Stimulated activated CD8-positive, alpha-beta memory T cell treated with anti-CD3 and anti-CD28 coated beads, Interleukin-4, amount 100 ng/mL, for 48 hours (primary cell): ENCODE measurements around the gene RING1.

Experiments
- DNase-seq: peaks from one replicate; pipeline ENCODE4 v3.0.0-alpha.2; 2020

RING1 gene

GRCh38 chr6:33193619-33194018 is 14.7 kb upstream of the RING1 start:
- DNase-seq, result no peak

DNA sequence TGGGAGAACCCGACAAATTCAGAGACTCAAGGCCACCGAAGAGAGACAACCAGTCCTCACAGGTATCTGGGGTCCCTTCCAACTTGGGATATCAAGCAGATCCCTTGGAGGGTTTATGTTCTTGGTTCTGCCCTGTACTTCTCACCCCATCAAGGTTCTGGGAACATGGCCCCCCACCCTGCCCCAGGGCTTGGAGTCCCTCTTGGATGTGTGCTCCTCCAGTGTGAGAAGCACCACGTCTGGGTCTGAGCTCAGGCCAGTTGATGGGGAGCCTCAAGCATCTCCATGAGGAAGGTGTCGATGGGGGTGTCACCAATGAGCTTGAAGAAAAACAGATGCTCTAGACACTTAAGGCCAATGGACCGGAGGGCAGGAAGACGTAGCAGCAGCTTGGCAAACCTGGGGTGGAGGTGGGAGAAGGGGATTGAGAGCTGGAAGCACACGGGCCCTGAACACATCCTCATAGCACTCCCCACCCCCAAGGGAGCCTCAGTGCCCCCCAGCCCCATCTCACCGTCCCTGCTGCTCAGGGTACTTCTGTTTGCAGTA is 13.8 kb upstream of the RING1 start:
- DNase-seq, result no peak

- no peak for DNase-seq
Measured at GRCh38 chr6:33195304-33196165, 12.8 kb upstream of the RING1 start.

GRCh38 chr6:33197431-33198048 is 10.8 kb upstream of the RING1 start:
- DNase-seq, result no peak

GRCh38 chr6:33198159-33198852 is 10.0 kb upstream of the RING1 start:
- no peak for DNase-seq

DNA sequence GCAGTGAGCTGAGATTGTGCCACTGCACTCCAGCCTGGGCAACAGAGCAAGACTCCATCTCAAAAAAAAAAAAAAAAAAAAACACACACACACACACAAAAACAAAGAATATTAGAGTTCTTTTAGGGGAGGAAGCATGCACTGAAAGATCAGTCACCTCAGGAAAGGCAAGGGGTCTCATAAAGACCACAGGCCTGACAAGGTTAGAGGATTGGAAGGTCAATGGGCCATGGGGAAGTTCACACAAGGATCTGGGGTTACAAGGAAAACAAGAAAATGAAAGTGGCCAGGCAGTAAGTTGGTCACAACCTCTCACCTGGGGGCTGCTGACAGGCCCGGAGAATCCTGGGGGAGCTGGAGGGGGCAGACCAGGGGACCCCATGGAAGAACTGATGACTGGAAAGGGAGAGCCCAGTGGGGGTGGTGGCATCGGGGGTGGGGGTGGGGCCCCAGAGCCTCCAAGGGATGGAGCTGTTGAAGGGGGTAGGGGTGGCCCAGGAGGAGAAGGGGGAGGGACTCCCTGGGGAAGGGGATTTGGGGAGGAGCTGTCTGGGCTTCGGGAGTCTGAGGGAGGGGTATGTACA is 9.4 kb upstream of the RING1 start:
- DNase-seq, result no peak

DNA sequence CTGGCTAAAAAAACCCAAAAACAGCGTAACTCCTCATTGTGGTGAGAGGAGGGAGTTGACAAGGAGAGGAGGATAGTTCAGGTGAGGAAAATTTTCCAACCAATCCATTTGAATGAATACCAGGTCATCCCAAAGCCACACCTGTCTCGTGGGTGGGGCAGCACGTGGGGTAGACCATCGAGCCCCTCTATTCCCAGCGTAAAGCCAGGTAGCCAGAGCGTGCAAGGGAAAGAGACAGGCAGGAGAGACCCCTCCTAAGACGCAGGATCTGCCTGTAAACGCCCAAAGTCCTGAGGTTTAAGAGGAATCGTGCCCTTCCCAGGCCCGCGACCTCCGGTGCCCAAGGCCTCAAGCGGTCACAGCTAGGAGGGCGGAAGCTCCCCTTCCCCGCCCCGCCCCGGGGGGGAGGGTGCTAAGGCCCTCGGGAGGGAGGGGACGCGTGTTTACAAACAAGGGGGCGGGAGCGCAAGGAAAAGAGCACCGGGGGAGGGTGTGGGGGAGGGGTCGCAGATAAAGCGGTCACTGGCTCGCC is 8.5 kb upstream of the RING1 start:
- DNase-seq, result peak; percentile 84

GRCh38 chr6:33200219-33201146 is 7.8 kb upstream of the RING1 start, which contains the start of the genes RXRB and SLC39A7:
Gene RXRB (minus strand): TSS chr6:33200665. CDS start chr6:33200476, 189 bp downstream.
Gene SLC39A7 (plus strand): TSS chr6:33200867. CDS start chr6:33201246, 379 bp downstream.
- peak; percentile 99 for DNase-seq

- no peak for DNase-seq
Measured at GRCh38 chr6:33201147-33201545, 7.2 kb upstream of the RING1 start.

- no peak for DNase-seq
Measured at GRCh38 chr6:33201935-33202334, 6.4 kb upstream of the RING1 start.

- no peak for DNase-seq
Measured at GRCh38 chr6:33202799-33203198, 5.5 kb upstream of the RING1 start.

DNA sequence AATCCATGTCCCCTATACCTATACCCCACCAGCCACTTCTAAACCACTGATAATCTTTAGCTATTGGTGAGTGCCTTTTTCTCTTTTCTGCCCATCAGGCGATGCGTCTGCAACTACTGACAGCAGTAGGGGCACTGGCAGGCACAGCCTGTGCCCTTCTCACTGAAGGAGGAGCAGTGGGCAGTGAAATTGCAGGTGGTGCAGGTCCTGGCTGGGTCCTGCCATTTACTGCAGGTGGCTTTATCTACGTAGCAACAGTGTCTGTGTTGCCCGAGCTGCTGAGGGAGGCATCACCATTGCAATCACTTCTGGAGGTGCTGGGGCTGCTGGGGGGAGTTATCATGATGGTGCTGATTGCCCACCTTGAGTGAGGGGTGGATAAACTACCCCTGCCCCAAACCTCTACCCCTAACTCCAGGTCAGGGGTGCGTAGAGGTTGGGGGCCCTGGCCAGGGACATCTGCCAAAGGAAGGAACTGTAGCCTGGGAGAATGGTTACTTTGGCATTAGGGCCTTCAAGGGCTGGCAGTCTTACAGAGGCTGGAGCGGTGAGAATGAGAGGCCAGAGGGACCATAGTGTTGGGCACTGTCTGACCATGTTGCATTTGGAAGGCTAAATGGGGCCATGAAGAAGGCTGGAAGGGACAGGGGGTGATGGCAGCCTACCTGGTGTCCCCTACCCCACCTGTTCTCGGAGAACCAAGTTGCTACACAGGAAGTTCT is 4.7 kb upstream of the RING1 start:
- no peak for DNase-seq

- DNase-seq, result no peak
Measured at GRCh38 chr6:33204165-33204414, 4.2 kb upstream of the RING1 start.

GRCh38 chr6:33204415-33205190 is 3.7 kb upstream of the RING1 start, which contains the start of gene HSD17B8:
Gene HSD17B8 (plus strand): TSS chr6:33204655. CDS start chr6:33204669, 14 bp downstream.
- DNase-seq, result peak; percentile 97

DNA sequence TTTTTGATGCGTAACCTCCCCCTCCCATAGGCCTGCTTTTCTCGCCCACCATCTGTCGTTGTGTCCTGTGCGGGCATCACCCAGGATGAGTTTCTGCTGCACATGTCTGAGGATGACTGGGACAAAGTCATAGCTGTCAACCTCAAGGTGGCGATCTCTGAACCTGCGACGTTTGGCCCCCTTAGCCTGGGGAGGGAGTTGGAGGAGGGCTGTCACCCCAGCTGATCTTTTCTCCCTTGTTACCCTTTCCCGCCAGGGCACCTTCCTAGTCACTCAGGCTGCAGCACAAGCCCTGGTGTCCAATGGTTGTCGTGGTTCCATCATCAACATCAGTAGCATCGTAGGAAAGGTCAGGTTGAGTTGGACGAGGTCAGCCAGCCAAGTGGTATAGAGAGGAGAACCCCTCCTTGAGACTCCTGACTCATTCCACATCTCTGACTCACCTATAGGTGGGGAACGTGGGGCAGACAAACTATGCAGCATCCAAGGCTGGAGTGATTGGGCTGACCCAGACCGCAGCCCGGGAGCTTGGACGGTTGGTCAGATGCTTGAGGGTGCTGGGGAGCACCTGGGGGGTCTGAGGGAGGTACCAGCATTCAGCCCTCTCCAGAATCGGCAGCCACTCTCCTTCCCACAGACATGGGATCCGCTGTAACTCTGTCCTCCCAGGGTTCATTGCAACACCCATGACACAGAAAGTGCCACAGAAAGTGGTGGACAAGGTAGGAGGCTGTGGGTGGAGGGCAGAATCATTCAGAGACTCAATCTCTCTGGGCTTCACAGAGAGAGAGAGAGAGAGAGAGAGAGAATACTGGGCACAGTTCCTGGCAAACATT is 2.9 kb upstream of the RING1 start:
- DNase-seq, result peak; percentile 76

DNA sequence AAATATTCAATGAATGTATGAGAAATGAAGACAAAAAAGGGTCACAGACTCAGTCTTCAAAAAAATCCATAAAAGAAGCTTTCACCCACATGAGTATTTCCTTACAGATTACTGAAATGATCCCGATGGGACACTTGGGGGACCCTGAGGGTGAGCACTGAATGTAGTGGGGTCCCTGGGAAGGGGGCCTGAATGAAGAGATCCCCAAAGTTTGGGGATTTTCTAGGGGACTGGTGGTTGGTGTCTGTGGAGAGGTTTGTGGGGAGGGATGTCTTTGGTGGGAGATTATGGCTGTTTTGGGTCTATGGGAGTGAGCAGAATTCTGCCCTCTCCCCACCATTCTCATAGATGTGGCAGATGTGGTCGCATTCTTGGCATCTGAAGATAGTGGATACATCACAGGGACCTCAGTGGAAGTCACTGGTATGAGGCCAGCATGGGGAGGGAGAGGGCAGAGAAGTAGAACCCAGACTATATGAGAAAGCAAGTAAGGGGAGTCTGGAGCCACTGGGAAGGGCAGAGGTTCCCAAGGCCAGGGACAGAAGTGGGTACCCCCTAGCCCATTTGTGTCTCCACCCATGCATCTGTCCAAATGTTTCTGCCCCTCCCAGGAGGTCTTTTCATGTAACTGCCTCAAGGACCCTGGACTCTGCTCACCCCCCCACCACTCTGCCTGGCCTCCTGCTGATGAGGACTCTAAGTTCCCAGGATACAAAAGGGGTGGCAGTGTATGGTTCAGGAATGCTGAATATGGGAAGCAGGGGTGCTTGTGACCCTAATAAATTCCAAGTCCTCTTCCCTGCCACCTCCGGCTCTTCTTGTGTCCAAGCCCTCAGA is 2.1 kb upstream of the RING1 start:
- DNase-seq, result no peak

GRCh38 chr6:33206864-33207551 is 1.3 kb upstream of the RING1 start:
- DNase-seq, result no peak
